MM.1S (cell line): ENCODE data around the gene PRKAR2B.

Experiments
- CTCF ChIP-seq: fragments of 300-600 bp; sonication (generic); IDR thresholded peaks from 2 replicates; pipeline ENCODE4 v1.5.1; 2016; ENCODE audit warnings: antibody characterized with exemption, low read length, mixed read lengths
- EZH2 ChIP-seq: fragments of 300-600 bp; sonication (generic); optimal IDR thresholded peaks from 2 replicates; pipeline ENCODE3; 2017; ENCODE audit warnings: low read depth, mild to moderate bottlenecking, antibody characterized with exemption, low read length, mixed read lengths

GRCh38 chr7:107041097-107041496, 3.4 kb upstream of the PRKAR2B start:
- TF ChIP-seq CTCF (no peak), EZH2 (no peak)
